GM19372 (cell line): Measurements from ENCODE around the gene MAGEA9.
"Not testable (repeated sequence)": the region's sequence is repeated elsewhere in the genome, so short reads cannot be mapped to it uniquely, and the experiment has no call there.

Experiments
- ATAC-seq: cut with Tn5 transposase; IDR thresholded peaks from one replicate; pipeline ENCODE4 v1.9.1; 2021; ENCODE audit warnings: mild to moderate bottlenecking, low read depth, moderate library complexity; ENCODE audit not compliant: unreplicated experiment

The MAGEA9 gene

GRCh38 chrX:149804102-149804501 lies 22.4 kb downstream of the MAGEA9 start:
- ATAC-seq, result no peak

DNA sequence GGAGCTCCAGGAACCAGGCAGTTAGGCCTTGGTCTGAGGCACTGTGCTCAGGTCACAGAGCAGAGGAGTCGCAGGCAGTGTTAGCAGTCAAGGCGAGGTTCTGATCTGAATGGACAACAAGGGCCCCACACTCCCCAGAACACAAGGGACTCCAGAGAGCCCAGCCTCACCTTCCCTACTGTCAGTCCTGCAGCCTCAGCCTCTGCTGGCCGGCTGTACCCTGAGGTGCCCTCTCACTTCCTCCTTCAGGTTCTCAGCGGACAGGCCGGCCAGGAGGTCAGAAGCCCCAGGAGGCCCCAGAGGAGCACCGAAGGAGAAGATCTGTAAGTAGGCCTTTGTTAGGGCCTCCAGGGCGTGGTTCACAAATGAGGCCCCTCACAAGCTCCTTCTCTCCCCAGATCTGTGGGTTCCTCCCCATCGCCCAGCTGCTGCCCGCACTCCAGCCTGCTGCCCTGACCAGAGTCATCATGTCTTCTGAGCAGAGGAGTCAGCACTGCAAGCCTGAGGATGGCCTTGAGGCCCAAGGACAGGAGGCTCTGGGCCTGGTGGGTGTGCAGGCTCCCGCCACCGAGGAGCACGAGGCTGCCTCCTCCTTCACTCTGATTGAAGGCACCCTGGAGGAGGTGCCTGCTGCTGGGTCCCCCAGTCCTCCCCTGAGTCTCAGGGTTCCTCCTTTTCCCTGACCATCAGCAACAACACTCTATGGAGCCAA lies 26.2 kb downstream of the MAGEA9 start:
- no peak for ATAC-seq

GRCh38 chrX:149818652-149819051 lies 36.9 kb downstream of the MAGEA9 start:
- no peak for ATAC-seq

DNA sequence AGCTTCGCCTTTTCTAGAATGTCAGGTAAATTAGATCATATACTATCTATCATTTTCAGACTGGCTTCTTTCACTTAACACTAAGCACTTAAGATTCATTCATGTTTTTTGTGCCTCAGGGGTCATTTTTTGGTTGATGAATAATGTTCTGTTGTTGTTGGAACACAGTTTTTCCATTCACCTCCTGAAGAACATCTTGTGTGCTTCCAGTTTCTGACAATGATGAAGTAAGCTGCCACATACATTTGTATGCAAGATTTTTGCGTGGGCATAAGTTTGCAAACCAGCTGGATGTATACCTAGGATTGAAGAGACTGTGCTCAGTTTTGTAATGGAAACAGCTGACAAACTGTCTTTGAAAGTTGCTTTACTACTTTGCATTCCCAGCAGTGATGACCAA lies 37.6 kb downstream of the MAGEA9 start:
- ATAC-seq, result no peak

- ATAC-seq, result no peak
Observed at GRCh38 chrX:149825424-149825823, 43.7 kb downstream of the MAGEA9 start.

DNA sequence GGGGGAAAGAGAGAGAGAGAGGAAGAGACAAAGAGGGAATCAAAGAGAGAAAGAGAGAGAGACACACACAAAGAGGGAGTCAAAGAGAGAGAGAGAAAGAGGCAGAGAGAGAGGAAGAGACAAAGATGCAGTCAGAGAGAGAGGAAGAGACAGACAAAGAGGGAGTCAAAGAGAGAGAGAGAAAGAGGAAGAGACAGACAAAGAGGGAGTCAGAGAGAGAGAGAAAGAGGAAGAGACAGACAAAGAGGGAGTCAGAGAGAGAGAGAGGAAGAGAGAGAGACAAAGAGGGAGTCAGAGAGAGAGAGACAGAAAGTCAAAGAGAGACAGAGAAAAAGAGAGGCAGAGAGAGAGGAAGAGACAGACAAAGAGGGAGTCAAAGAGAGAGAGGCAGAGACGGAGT lies 45.5 kb downstream of the MAGEA9 start:
- ATAC-seq, result no peak

- no peak for ATAC-seq
Observed at GRCh38 chrX:149829751-149830191, 48.0 kb downstream of the MAGEA9 start.

- peak; percentile 59 for ATAC-seq
Observed at GRCh38 chrX:149830192-149830873, 48.6 kb downstream of the MAGEA9 start.

DNA sequence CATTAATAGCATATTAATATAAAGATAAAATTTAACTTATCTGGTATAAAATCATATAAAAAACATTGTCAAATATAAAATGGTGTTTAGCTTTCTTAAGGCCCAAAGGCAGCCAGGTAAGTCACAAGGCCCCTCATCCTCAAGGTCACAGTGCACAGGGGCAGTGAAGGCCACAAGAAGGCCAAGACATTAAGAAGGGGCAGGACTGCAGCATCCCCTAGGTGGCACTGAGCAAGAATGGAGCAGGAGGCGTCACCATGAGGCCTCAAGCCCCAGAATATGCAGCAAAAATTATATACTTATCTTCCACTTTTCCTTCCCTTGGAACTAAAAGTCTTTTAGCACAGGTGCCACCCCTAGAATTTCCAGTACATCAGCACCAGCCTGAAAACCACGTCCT lies 49.7 kb downstream of the MAGEA9 start:
- ATAC-seq, result no peak

- not testable (repeated sequence) for ATAC-seq
Observed at GRCh38 chrX:149836728-149837127, 55.0 kb downstream of the MAGEA9 start.

- no peak for ATAC-seq
Observed at GRCh38 chrX:149837167-149837566, 55.4 kb downstream of the MAGEA9 start.
